Ovary (tissue), 9 donors: ENCODE results near the gene JADE2. TPM values are rescaled to one million over a fixed set of nuclear protein-coding genes. Genes with fewer than 3 reads are reported as not detected.
"Not testable (repeated sequence)": the region's sequence is repeated elsewhere in the genome, so short reads cannot be mapped to it uniquely, and the experiment has no call there.

Experiments used
- DNase-seq, 5 donors: peaks; one replicate each; pipeline ENCODE4 v3.0.0-alpha.2; 2019 to 2020
- H3K27ac ChIP-seq, 2 donors: fragments of 200-600 bp; one replicate each; pipeline versions ENCODE4 v1.5.1 to v1.8.0; 2019 to 2022
- H3K27me3 ChIP-seq: fragments of 200-600 bp; one replicate; pipeline ENCODE4 v1.8.0; 2022
- H3K36me3 ChIP-seq: fragments of 200-600 bp; sonication (generic); one replicate; pipeline ENCODE4 v1.5.1; 2019
- H3K4me1 ChIP-seq: one replicate; pipeline ENCODE4 v1.8.1; 2013; ENCODE audit warnings: mild to moderate bottlenecking, moderate library complexity; ENCODE audit not compliant: insufficient read depth
- H3K4me3 ChIP-seq: fragments of 200-600 bp; sonication (generic); one replicate; pipeline ENCODE4 v1.5.1; 2017
- H3K9me3 ChIP-seq, 2 donors: fragments of 200-600 bp in 1 of 2; sonication (generic) in 1 of 2; one replicate each; pipeline versions ENCODE4 v1.5.1 to v1.8.1; 2013 to 2019; ENCODE audit warnings: mild to moderate bottlenecking in 1 of 2, moderate library complexity in 1 of 2
- CTCF ChIP-seq, 3 donors: fragments of 450-650 bp in 2 of 3; fragments of 200-600 bp in 1 of 3; IDR thresholded peaks; one replicate each; pipeline versions ENCODE4 v1.5.1 to v1.8.0; 2016 to 2022; ENCODE audit warnings: antibody characterized with exemption in 3 of 3, mild to moderate bottlenecking in 1 of 3
- EP300 ChIP-seq: sonication (generic); formaldehyde crosslinking; IDR thresholded peaks from one replicate; pipeline ENCODE4 v1.6.1; 2017; ENCODE audit warnings: antibody characterized with exemption
- POLR2A ChIP-seq: fragments of 450-650 bp; IDR thresholded peaks from one replicate; pipeline ENCODE4 v1.6.1; 2017; ENCODE audit warnings: antibody characterized with exemption, mild to moderate bottlenecking, moderate library complexity
- WGBS, 3 donors: extraction: QIAGEN DNeasy Blood & Tissue Kit in 1 of 3; methylation state at CpG; one replicate each; pipeline versions ENCODE4 v1.1.5 to v1.1.7; 2013 to 2017; 5-methylcytosine and 5-hydroxymethylcytosine counted together
- intact Hi-C, 4 donors: fragments of 100-400 bp; cut with DNase I; formaldehyde crosslinking; loops; one replicate each; pipeline versions ENCODE4 v1.11.0 to v1.15.1; 2022 to 2023
- polyA plus RNA-seq, 2 donors: library from polyadenylated mRNA; stranded (reverse); fragments of 200-250 nt in 1 of 2; fragments of 350-450 nt in 1 of 2; fragmentation: Illumina TruSeq in 1 of 2; extraction: RNeasy Lipid Tissue Mini Kit (QIAGEN cat#74804) in 1 of 2; gene quantifications; one replicate each; pipeline ENCODE4 v1.2.3, GENCODE V29; 2013 to 2014
- total RNA-seq, 7 donors: library from RNA; depleted of rRNA in 2 of 7; stranded (reverse); fragments of >200 nt in 2 of 7; fragmentation: NEBNext Ultra II Directional in 3 of 7; extraction: Animal tissue kit (Norgen Biotek cat#: 25700) in 3 of 7; gene quantifications; one replicate each; pipeline versions ENCODE4 v1.1.0 to v1.2.4, GENCODE V29; 2016 to 2023
- donor health status: DM: no; HTN: no; CAD: no; lungs with moderate emphysema.
- donor health status: DM: no; HTN: no; CAD: no.
- donor health status: Bipolar disorder and iron deficiency.
- donor health status: DM: yes; HTN: yes; CAD: no.
- donor health status: DM: no; HTN: no; CAD: no.
- donor health status: DM: yes; HTN: yes; CAD: no.

Gene JADE2
- total and polyA plus RNA-seq, 9 donors = 23.2 to 82.9 (median 66.0) TPM

GRCh38 chr5:134549714-134550113, 24.2 kb downstream of the JADE2 start:
- no peak for DNase-seq
- TF ChIP-seq EP300 = no peak
- Histone ChIP-seq H3K9me3 (no peaks in the 10 kb centered on the region), H3K4me3 (no peak overlapping the region), H3K27ac (no peak overlapping the region), H3K4me1 (peaks cover 34% of the 10 kb centered on the region), H3K27me3 (no peaks in the 10 kb centered on the region), H3K36me3 (no peaks in the 10 kb centered on the region)
- WGBS, 3 donors = 52 to 70% (median 63%) methylated on average over 3 of the region's 3 CpGs
- intact Hi-C loops = no loop called here

GRCh38 chr5:134550271-134551214, 25.1 kb downstream of the JADE2 start:
- 76 to 88% (median 84%) methylated on average over 13 of the region's 13 CpGs for WGBS, 3 donors

GRCh38 chr5:134551901-134552300, 26.4 kb downstream of the JADE2 start:
- no peaks in the 10 kb centered on the region for H3K36me3 ChIP-seq
- no peak for DNase-seq
- H3K4me1 ChIP-seq = peaks cover 44% of the 10 kb centered on the region
- no peaks in the 10 kb centered on the region for H3K27me3 ChIP-seq
- TF ChIP-seq POLR2A (no peak), CTCF (IDR thresholded peaks at IDR 0.05) (no peak), EP300 (no peak)
- H3K4me3 ChIP-seq = no peak overlapping the region
- intact Hi-C loops = no loop called here
- H3K27ac ChIP-seq = peak overlapping the region; percentile 60 to 81
- WGBS, 3 donors = 49 to 72% (median 68%) methylated on average over 8 of the region's 8 CpGs
- no peaks in the 10 kb centered on the region for H3K9me3 ChIP-seq

More at GRCh38 chr5:134550271-134551214, 25.1 kb downstream of the JADE2 start:
- intact Hi-C loops = no loop called here
- H3K9me3 ChIP-seq = no peaks in the 10 kb centered on the region
- no peak for DNase-seq
- H3K27me3 ChIP-seq = no peaks in the 10 kb centered on the region
- H3K4me3 ChIP-seq = no peak overlapping the region
- no peak overlapping the region for H3K27ac ChIP-seq
- peaks cover 38% of the 10 kb centered on the region for H3K4me1 ChIP-seq
- no peaks in the 10 kb centered on the region for H3K36me3 ChIP-seq
- no peak for TF ChIP-seq POLR2A
- TF ChIP-seq EP300 = no peak
- no peak for TF ChIP-seq CTCF (IDR thresholded peaks at IDR 0.05)

DNA sequence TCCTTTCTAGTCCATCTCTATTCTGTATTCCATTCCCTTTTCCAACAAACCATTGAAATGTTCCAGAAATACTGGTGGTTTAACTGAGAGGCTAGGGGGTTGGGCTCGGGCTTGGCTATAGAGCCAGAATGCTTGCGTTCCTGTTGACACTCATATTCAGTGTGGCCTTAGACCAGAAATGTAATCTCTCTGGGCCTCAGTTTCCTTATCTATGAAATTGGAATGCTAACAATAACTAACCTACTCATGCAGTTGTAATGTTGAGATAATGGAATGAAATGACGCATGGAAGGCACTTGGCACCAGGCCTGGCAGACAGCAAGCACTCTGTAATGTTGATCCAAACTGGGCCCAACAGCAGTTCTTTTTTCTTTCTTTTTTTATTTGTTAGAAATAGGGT, 26.8 kb downstream of the JADE2 start:
- WGBS, 3 donors = 4 to 9% (median 8%) methylated on average over 3 of the region's 3 CpGs
- peak; percentile 80 to 89 (median 84) for DNase-seq
- peak overlapping the region; percentile 60 to 81 for H3K27ac ChIP-seq
- H3K9me3 ChIP-seq = no peaks in the 10 kb centered on the region
- no peak overlapping the region for H3K4me3 ChIP-seq
- no peaks in the 10 kb centered on the region for H3K27me3 ChIP-seq
- peaks cover 44% of the 10 kb centered on the region for H3K4me1 ChIP-seq
- TF ChIP-seq CTCF (IDR thresholded peaks at IDR 0.05) = no peak
- TF ChIP-seq EP300 = no peak
- no peak for TF ChIP-seq POLR2A
- no peaks in the 10 kb centered on the region for H3K36me3 ChIP-seq
- intact Hi-C loops = no loop called here

DNA sequence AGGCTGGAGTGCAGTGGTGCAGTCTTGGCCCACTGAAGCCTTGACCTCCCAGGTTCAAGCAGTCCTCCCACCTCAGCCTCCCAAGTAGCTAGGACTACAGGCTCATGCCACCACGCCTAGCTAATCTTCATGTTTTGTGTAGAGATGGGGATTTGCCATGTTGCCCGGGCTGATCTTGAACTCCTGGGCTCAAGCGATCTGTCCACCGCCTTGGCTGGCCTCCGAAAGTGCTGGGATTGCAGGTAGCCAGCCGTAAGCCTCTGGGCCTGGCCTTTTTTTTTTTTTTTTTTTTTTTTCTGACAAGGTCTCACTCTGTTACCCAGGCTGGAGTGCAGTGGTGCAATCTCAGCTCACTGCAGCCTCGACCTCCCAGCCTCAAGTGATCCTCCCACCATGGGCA, 27.2 kb downstream of the JADE2 start:
- Histone ChIP-seq H3K27ac (peak overlapping the region in 1 of 2 donors; percentile 72), H3K4me1 (peaks cover 41% of the 10 kb centered on the region)
- H3K9me3 ChIP-seq, H3K4me3 ChIP-seq, intact Hi-C loops, H3K36me3 ChIP-seq, H3K27me3 ChIP-seq: not testable (repeated sequence)
- peak in 1 of 5 donors; percentile 34 for DNase-seq
- WGBS, 3 donors = 35 to 46% (median 45%) methylated on average over 7 of the region's 7 CpGs
